H1 (cell line): ENCODE results near the gene HS1BP3. TPM values are rescaled to one million over a fixed set of nuclear protein-coding genes. Genes with fewer than 3 reads are reported as not detected.

Experiments used
- CTCF ChIA-PET: fragments of 300-600 bp; sonication (Branson Sonifier 250); formaldehyde crosslinking; loops from one replicate; lab custom pipeline; 2021; ENCODE audit not compliant: partially characterized antibody; lab: Charles Lee
- POLR2A ChIA-PET: fragments of 300-600 bp; sonication (Branson Sonifier 250); formaldehyde crosslinking; loops from one replicate; lab custom pipeline; 2021; ENCODE audit warnings: inconsistent platforms; ENCODE audit not compliant: partially characterized antibody; lab: Charles Lee
- DNase-seq, 2 experiments: peaks; one replicate each; pipeline versions ENCODE4 v3.0.0 to v3.0.0-alpha.2; 2010 to 2022; ENCODE audit warnings: low spot score in 2 of 2, low read depth in 1 of 2, mixed read lengths in 1 of 2
- FAIRE-seq: peaks from 2 replicates; lab custom pipeline; 2011; peaks lifted over from hg19 to GRCh38; lab: Jason Lieb, UNC
- H2AFZ ChIP-seq: 2 replicates; pipeline ENCODE4 v1.8.1; 2012; ENCODE audit warnings: low read length, inconsistent platforms
- H2AK5ac ChIP-seq: 2 replicates; pipeline ENCODE4 v1.6.1; 2013; ENCODE audit warnings: low read depth, low read length
- H2BK120ac ChIP-seq: replicated peaks from 2 replicates; pipeline ENCODE3; 2013; ENCODE audit warnings: low read depth, low read length, inconsistent platforms
- H2BK12ac ChIP-seq: 2 replicates; pipeline ENCODE4 v1.6.1; 2013; ENCODE audit warnings: low read depth, low read length
- H2BK15ac ChIP-seq: 2 replicates; pipeline ENCODE4 v1.6.1; 2013; ENCODE audit warnings: low read length
- H2BK20ac ChIP-seq: 2 replicates; pipeline ENCODE4 v1.6.1; 2013; ENCODE audit warnings: low read length
- H2BK5ac ChIP-seq: 2 replicates; pipeline ENCODE4 v1.6.1; 2013; ENCODE audit warnings: low read depth, low read length
- H3K14ac ChIP-seq: 2 replicates; pipeline ENCODE4 v1.6.1; 2013; ENCODE audit warnings: inconsistent platforms; ENCODE audit not compliant: insufficient read length
- H3K18ac ChIP-seq: 2 replicates; pipeline ENCODE4 v1.6.1; 2013; ENCODE audit warnings: low read length; ENCODE audit errors: extremely low read depth
- H3K23ac ChIP-seq: 2 replicates; pipeline ENCODE4 v1.6.1; 2013; ENCODE audit warnings: inconsistent platforms; ENCODE audit not compliant: insufficient read length
- H3K23me2 ChIP-seq: 2 replicates; pipeline ENCODE4 v1.6.1; 2013; ENCODE audit warnings: low read depth, low read length
- H3K27ac ChIP-seq: 2 replicates; pipeline ENCODE4 v1.6.1; 2011; ENCODE audit warnings: low read depth, low read length, inconsistent platforms
- H3K27me3 ChIP-seq, 4 experiments: replicated peaks in 1 of 4; 1 replicate in 1 of 4; 2 replicates in 3 of 4; pipeline versions ENCODE4 v1.6.1 to v1.8.1; 2011 to 2013; ENCODE audit warnings: low read length in 3 of 4, mild to moderate bottlenecking in 3 of 4, inconsistent platforms in 2 of 4, mixed read lengths in 2 of 4, moderate library complexity in 1 of 4; ENCODE audit not compliant: control insufficient read depth in 3 of 4, insufficient read depth in 3 of 4; ENCODE audit errors: extremely low read depth in 1 of 4
- H3K36me3 ChIP-seq, 4 experiments: 2 replicates each; pipeline versions ENCODE4 v1.6.1 to v1.8.1; 2011 to 2013; ENCODE audit warnings: mild to moderate bottlenecking in 4 of 4, low read length in 3 of 4, moderate library complexity in 2 of 4, control low read depth in 1 of 4, inconsistent platforms in 1 of 4; ENCODE audit not compliant: insufficient read depth in 4 of 4, control insufficient read depth in 2 of 4
- H3K4ac ChIP-seq: replicated peaks from 2 replicates; pipeline ENCODE3; 2013; ENCODE audit warnings: low read length, low read depth, mixed read lengths, inconsistent platforms; ENCODE audit not compliant: insufficient read length
- H3K4me1 ChIP-seq, 4 experiments: replicated peaks in 1 of 4; 1 replicate in 1 of 4; 2 replicates in 3 of 4; pipeline versions ENCODE4 v1.6.1 to v1.8.1; 2011 to 2013; ENCODE audit warnings: low read length in 3 of 4, inconsistent platforms in 2 of 4, mixed read lengths in 1 of 4; ENCODE audit not compliant: insufficient read depth in 4 of 4, control insufficient read depth in 3 of 4
- H3K4me2 ChIP-seq, 2 experiments: 2 replicates each; pipeline versions ENCODE4 v1.6.1 to v1.8.1; 2011 to 2013; ENCODE audit warnings: low read depth in 2 of 2, low read length in 2 of 2, control low read depth in 1 of 2, inconsistent platforms in 1 of 2, mild to moderate bottlenecking in 1 of 2; ENCODE audit not compliant: insufficient read depth in 1 of 2
- H3K4me3 ChIP-seq, 4 experiments: fragments of 200-600, 300-600 bp in 1 of 4; sonication (generic), shearing (Covaris generic), sonication (Bioruptor Twin) in 1 of 4; 2 replicates each; pipeline versions ENCODE4 v1.5.1 to v1.8.1; 2011 to 2016; ENCODE audit warnings: low read length in 4 of 4, low read depth in 3 of 4, control low read depth in 2 of 4, inconsistent platforms in 2 of 4, mild to moderate bottlenecking in 2 of 4, mixed read lengths in 1 of 4, moderate library complexity in 1 of 4; ENCODE audit not compliant: insufficient read depth in 2 of 4; ENCODE audit errors: extremely low read depth in 1 of 4
- H3K56ac ChIP-seq: replicated peaks from 2 replicates; pipeline ENCODE3; 2013; ENCODE audit warnings: low read depth, mild to moderate bottlenecking, mixed read lengths, low read length, inconsistent platforms; ENCODE audit not compliant: insufficient read length
- H3K79me1 ChIP-seq: 2 replicates; pipeline ENCODE4 v1.6.1; 2013; ENCODE audit warnings: low read depth, low read length, control low read depth
- H3K79me2 ChIP-seq, 2 experiments: 2 replicates each; pipeline versions ENCODE4 v1.6.1 to v1.8.1; 2012 to 2013; ENCODE audit warnings: low read length in 2 of 2, mild to moderate bottlenecking in 2 of 2, inconsistent platforms in 1 of 2; ENCODE audit not compliant: insufficient read depth in 2 of 2, control insufficient read depth in 1 of 2
- H3K9ac ChIP-seq, 4 experiments: replicated peaks in 1 of 4; 1 replicate in 1 of 4; 2 replicates in 3 of 4; pipeline versions ENCODE4 v1.6.1 to v1.8.1; 2011 to 2013; ENCODE audit warnings: low read depth in 3 of 4, low read length in 3 of 4, control low read depth in 2 of 4, mild to moderate bottlenecking in 2 of 4, moderate library complexity in 2 of 4, inconsistent platforms in 1 of 4; ENCODE audit errors: extremely low read depth in 1 of 4
- H3K9me3 ChIP-seq, 2 experiments: 2 replicates each; pipeline versions ENCODE4 v1.6.1 to v1.8.1; 2012 to 2013; ENCODE audit warnings: mild to moderate bottlenecking in 2 of 2, moderate library complexity in 2 of 2, control low read depth in 1 of 2, inconsistent platforms in 1 of 2, low read depth in 1 of 2, low read length in 1 of 2, mixed read lengths in 1 of 2; ENCODE audit not compliant: insufficient read depth in 2 of 2
- H4K20me1 ChIP-seq, 2 experiments: replicated peaks in 1 of 2; 2 replicates each; pipeline versions ENCODE3 to v1.8.1; 2011 to 2013; ENCODE audit warnings: inconsistent platforms in 2 of 2, low read length in 2 of 2, mild to moderate bottlenecking in 1 of 2; ENCODE audit not compliant: insufficient read depth in 2 of 2, control insufficient read depth in 1 of 2
- H4K5ac ChIP-seq: 2 replicates; pipeline ENCODE4 v1.6.1; 2013; ENCODE audit warnings: low read length, low read depth, mixed read lengths, inconsistent platforms; ENCODE audit not compliant: insufficient read length
- H4K8ac ChIP-seq: 2 replicates; pipeline ENCODE4 v1.8.0; 2013; ENCODE audit warnings: mild to moderate bottlenecking, moderate library complexity, low read length, inconsistent platforms; ENCODE audit not compliant: insufficient read depth; ENCODE audit errors: extremely low read depth
- H4K91ac ChIP-seq: replicated peaks from 2 replicates; pipeline ENCODE3; 2013; ENCODE audit warnings: low read length, mixed read lengths, inconsistent platforms; ENCODE audit not compliant: insufficient read length
- BCL11A ChIP-seq, 2 experiments: IDR thresholded peaks; one replicate each; pipeline ENCODE4 v1.6.1; 2011; ENCODE audit warnings: low read depth in 2 of 2, low read length in 2 of 2, mild to moderate bottlenecking in 2 of 2
- CBX8 ChIP-seq: fragments of 300-800, 300-1000 bp; sonication (generic); IDR thresholded peaks from 2 replicates; pipeline ENCODE4 v1.7.1; 2016; ENCODE audit warnings: low read depth, low read length, borderline replicate concordance
- EP300 ChIP-seq, 2 experiments: IDR thresholded peaks; 1 replicate in 1 of 2; 2 replicates in 1 of 2; pipeline ENCODE4 v1.6.1; 2011 to 2012; ENCODE audit warnings: low read depth in 2 of 2, low read length in 2 of 2, mild to moderate bottlenecking in 2 of 2, borderline replicate concordance in 1 of 2, inconsistent platforms in 1 of 2, moderate library complexity in 1 of 2
- KDM5A ChIP-seq: fragments of 200-600 bp; IDR thresholded peaks from 2 replicates; pipeline ENCODE4 v1.7.1; 2012; ENCODE audit warnings: mild to moderate bottlenecking, low read length, inconsistent platforms, mixed read lengths
- SIN3A ChIP-seq, 2 experiments: IDR thresholded peaks in 1 of 2; conservative IDR thresholded peaks in 1 of 2; 2 replicates each; pipeline ENCODE4 v1.6.1; 2011 to 2012; ENCODE audit warnings: low read length in 2 of 2, improper control_type of control experiment in 1 of 2, low read depth in 1 of 2, mild to moderate bottlenecking in 1 of 2
- SIRT6 ChIP-seq: IDR thresholded peaks from one replicate; pipeline ENCODE4 v1.7.1; 2012; ENCODE audit warnings: low read length, inconsistent platforms
- SP2 ChIP-seq: IDR thresholded peaks from 2 replicates; pipeline ENCODE4 v1.6.1; 2012; ENCODE audit warnings: mild to moderate bottlenecking, low read length, inconsistent platforms
- TBP ChIP-seq: IDR thresholded peaks from 2 replicates; pipeline ENCODE4 v1.6.1; 2011; ENCODE audit warnings: low read depth, low read length, improper control_type of control experiment
- WGBS, 2 experiments: shearing (Covaris generic) in 1 of 2; methylation state at CpG; one replicate each; pipeline versions ENCODE4 v1.1.6 to v1.1.7; 2013 to 2015; ENCODE audit warnings: low lambda C conversion rate in 2 of 2, mixed read lengths in 2 of 2, inconsistent platforms in 1 of 2, low coverage in 1 of 2, missing lambda C conversion rate in 1 of 2; ENCODE audit not compliant: insufficient replicate concordance in 2 of 2, insufficient coverage in 1 of 2, insufficient read length in 1 of 2; ENCODE audit errors: extremely low coverage in 1 of 2, missing lambda C conversion rate in 1 of 2; 5-methylcytosine and 5-hydroxymethylcytosine counted together
- polyA plus RNA-seq, 7 experiments: library from polyadenylated mRNA; depleted of rRNA in 3 of 7; stranded (reverse) in 5 of 7; unstranded in 2 of 7; fragments of >200 nt in 5 of 7; fragments of 200-250 nt in 2 of 7; gene quantifications; 1 replicate in 5 of 7; 2 replicates in 1 of 7; 4 replicates in 1 of 7; pipeline versions ENCODE4 v1.2.1 to v1.2.3, GENCODE V29; 2011 to 2013; ENCODE audit warnings: missing spikeins in 2 of 7, mixed read lengths in 2 of 7
- total RNA-seq: library from RNA; stranded (reverse); fragmentation: NEBNext Ultra II Directional; extraction: Animal tissue kit (Norgen Biotek cat#: 25700); gene quantifications from 2 replicates; pipeline ENCODE4 v1.2.1, GENCODE V29; 2021
- TF ChIP-seq, protein P1 (sequence below): IDR thresholded peaks from 2 replicates; pipeline ENCODE4 v1.6.1; 2011; ENCODE audit warnings: low read depth, mild to moderate bottlenecking, low read length; ENCODE audit not compliant: insufficient read depth

Gene HS1BP3
- total and polyA plus RNA-seq, 2 of the 8 experiments (the other 6 are each of a cell fraction or from before 2014, with no cell fraction given): 11.1 to 11.3 TPM

DNA sequence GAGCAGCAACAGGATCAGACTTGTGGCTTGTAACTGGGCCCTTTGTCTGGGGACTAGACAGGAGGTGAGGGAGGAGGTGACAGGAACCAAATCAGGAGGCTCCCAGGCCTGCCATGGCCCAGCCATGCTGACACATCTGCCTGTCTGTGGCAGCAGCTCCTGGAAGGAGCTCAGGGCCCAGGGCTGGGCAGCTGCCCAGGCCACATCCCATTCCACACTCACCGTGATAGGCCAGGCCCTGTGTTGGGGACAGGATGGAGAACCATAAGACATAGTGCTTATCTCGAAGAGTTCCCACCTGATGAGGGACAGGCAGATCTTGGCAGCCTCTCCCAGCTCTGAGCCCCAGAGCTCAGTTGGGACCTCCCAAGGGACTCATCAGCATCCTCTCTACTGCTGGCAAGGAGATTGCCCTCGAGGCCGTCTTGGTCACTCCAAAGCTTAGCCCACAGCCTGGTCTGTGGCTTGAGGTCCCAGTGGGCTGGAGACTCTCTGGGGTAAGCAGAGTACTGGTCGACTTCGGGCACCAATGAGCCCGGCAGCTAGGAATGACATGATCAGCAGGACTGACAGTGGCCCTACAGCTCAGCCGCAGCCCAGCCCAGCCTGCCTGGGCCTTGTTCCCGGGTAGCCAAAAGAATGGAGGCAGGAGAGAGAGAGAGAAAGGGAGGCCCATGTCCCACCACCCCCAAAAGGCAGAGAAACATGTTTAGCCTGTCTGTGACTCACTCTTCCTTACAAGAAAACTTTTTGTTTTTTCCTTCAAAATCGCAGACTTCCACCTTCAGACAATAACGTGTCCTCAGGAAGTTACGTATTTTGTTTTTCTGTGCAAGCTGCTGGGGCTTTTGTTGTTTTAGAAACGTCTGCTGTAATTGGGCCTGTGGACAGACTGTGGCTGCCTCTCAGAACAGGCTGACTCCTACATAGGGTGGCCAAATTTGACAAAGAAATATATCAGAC lies 82.1 kb downstream of the HS1BP3 start:
- no peak overlapping the region for H3K4ac ChIP-seq
- no peak overlapping the region for H2AFZ ChIP-seq
- no peak overlapping the region for H2AK5ac ChIP-seq
- H3K79me1 ChIP-seq: no peaks in the 10 kb centered on the region
- no peak overlapping the region for H3K9ac ChIP-seq
- H2BK15ac ChIP-seq: no peak overlapping the region
- no peaks in the 10 kb centered on the region for H3K9me3 ChIP-seq
- H2BK5ac ChIP-seq: no peak overlapping the region
- no peaks in the 10 kb centered on the region for H3K36me3 ChIP-seq
- H4K20me1 ChIP-seq: no peaks in the 10 kb centered on the region
- no peaks in the 10 kb centered on the region; a peak in 3 of 7 replicates for H3K27me3 ChIP-seq
- TF ChIP-seq EP300 (IDR thresholded peaks at IDR 0.05; ENCODE audit: borderline replicate concordance in 1 of 2, low read depth in 2 of 2, low read length in 2 of 2): no peak
- no peak for TF ChIP-seq BCL11A (IDR thresholded peaks at IDR 0.05; ENCODE audit: low read depth in 2 of 2, low read length in 2 of 2)
- TF ChIP-seq SIRT6: no peak
- no peak for TF ChIP-seq CBX8
- TF ChIP-seq SIN3A (conservative IDR thresholded peaks at IDR 0.05 in 1 of 2, IDR thresholded peaks at IDR 0.05 in 1 of 2; ENCODE audit: low read depth in 1 of 2, low read length in 2 of 2): no peak
- TF ChIP-seq KDM5A: no peak
- no peak for TF ChIP-seq SP2
- TF ChIP-seq, protein P1, sequence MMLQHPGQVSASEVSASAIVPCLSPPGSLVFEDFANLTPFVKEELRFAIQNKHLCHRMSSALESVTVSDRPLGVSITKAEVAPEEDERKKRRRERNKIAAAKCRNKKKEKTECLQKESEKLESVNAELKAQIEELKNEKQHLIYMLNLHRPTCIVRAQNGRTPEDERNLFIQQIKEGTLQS: no peak
- TF ChIP-seq TBP: no peak
- H3K18ac ChIP-seq: peak overlapping the region; percentile 60; the same call in 1 of the 2 replicates
- peaks cover 4 to 11% (median 8%) of the 10 kb centered on the region in 4 experiments for H3K4me1 ChIP-seq
- H3K79me2 ChIP-seq: no peaks in the 10 kb centered on the region
- no peak overlapping the region for H3K14ac ChIP-seq
- H3K27ac ChIP-seq: no peak overlapping the region
- FAIRE-seq: no peak
- DNase-seq: no peak
- H4K5ac ChIP-seq: no peak overlapping the region
- no peak overlapping the region for H2BK20ac ChIP-seq
- no peak overlapping the region for H3K56ac ChIP-seq
- no peaks in the 10 kb centered on the region for H3K23me2 ChIP-seq
- no peak overlapping the region; the same call in 1 of the 2 replicates for H2BK12ac ChIP-seq
- no peak overlapping the region for H3K4me2 ChIP-seq
- H4K91ac ChIP-seq: no peak overlapping the region
- WGBS, 2 experiments: 90% methylated on average over 12 of the region's 13 CpGs; no CpG with 5 or more reads in 1 of the 2 experiments
- no peak overlapping the region for H2BK120ac ChIP-seq
- H4K8ac ChIP-seq: peak overlapping the region; percentile 4; the same call in 1 of the 2 replicates
- ChIA-PET POLR2A (interaction anchor here (1.0 to 1.5 kb wide), 3 partner anchors 11 to 121 kb away, joined by 3 to 7 read pairs (median 6); partner anchors contain the start of gene RHOB), CTCF (interaction anchor here (0.7 to 2.2 kb wide), 14 partner anchors 9 to 127 kb away, joined by 3 to 9 read pairs (median 4); no protein-coding TSS in a partner anchor)
- H3K23ac ChIP-seq: no peak overlapping the region
- no peak overlapping the region for H3K4me3 ChIP-seq
